Neural cell (in vitro differentiated cells): ENCODE data around the gene HSPBAP1. TPM values are rescaled to one million over a fixed set of nuclear protein-coding genes. Genes with fewer than 3 reads are reported as not detected.

Experiments used
- H2AFZ ChIP-seq: fragments of 200-600, 300-800 bp; sonication (generic), shearing (Covaris generic); 2 replicates; pipeline ENCODE4 v1.6.0; 2014; ENCODE audit warnings: low read depth, mild to moderate bottlenecking, antibody characterized with exemption, low read length, moderate library complexity
- H3F3A ChIP-seq: fragments of 200-600 bp; shearing (Covaris generic); 2 replicates; pipeline ENCODE4 v1.6.1; 2016; ENCODE audit warnings: mild to moderate bottlenecking, moderate library complexity, mixed read lengths, antibody characterized with exemption, low read length; ENCODE audit not compliant: insufficient read depth, poor library complexity, severe bottlenecking
- H3K27ac ChIP-seq: fragments of 200-600, 300-800 bp; sonication (generic), shearing (Covaris generic); 2 replicates; pipeline ENCODE4 v1.5.1; 2014; ENCODE audit warnings: mild to moderate bottlenecking, low read length, moderate library complexity
- H3K27me3 ChIP-seq: fragments of 300-800, 200-600 bp; sonication (generic), shearing (Covaris generic); 2 replicates; pipeline ENCODE4 v1.6.0; 2014; ENCODE audit warnings: mild to moderate bottlenecking, low read depth, low read length, moderate library complexity; ENCODE audit not compliant: insufficient read depth
- H3K36me3 ChIP-seq: fragments of 300-800, 200-600 bp; sonication (generic), shearing (Covaris generic); 2 replicates; pipeline ENCODE4 v1.5.1; 2014; ENCODE audit warnings: mild to moderate bottlenecking, antibody characterized with exemption, low read length, moderate library complexity; ENCODE audit not compliant: insufficient read depth
- H3K4me2 ChIP-seq: fragments of 300-800, 200-600 bp; sonication (generic), shearing (Covaris generic); 2 replicates; pipeline ENCODE4 v1.6.0; 2014; ENCODE audit warnings: mild to moderate bottlenecking, low read length
- H3K4me3 ChIP-seq: fragments of 300-800, 200-600 bp; sonication (generic), shearing (Covaris generic); 2 replicates; pipeline ENCODE4 v1.5.1; 2014; ENCODE audit warnings: mild to moderate bottlenecking, low read length, moderate library complexity
- H3K79me2 ChIP-seq: fragments of 200-600 bp; shearing (Covaris generic); replicated peaks from 2 replicates; pipeline ENCODE4 v1.6.0; 2014; ENCODE audit warnings: mild to moderate bottlenecking, low read length, moderate library complexity; ENCODE audit not compliant: insufficient read depth
- H3K9ac ChIP-seq: fragments of 300-800, 200-600 bp; sonication (generic), shearing (Covaris generic); 2 replicates; pipeline ENCODE4 v1.6.1; 2016; ENCODE audit warnings: mild to moderate bottlenecking, low read length, mixed read lengths
- H3K9me2 ChIP-seq: fragments of 200-600 bp; shearing (Covaris generic); 2 replicates; pipeline ENCODE4 v1.6.1; 2016; ENCODE audit warnings: mild to moderate bottlenecking, low read length, mixed read lengths; ENCODE audit not compliant: insufficient read depth
- H3K9me3 ChIP-seq: fragments of 200-600, 300-800 bp; sonication (generic), shearing (Covaris generic); 2 replicates; pipeline ENCODE4 v1.6.1; 2016; ENCODE audit warnings: mild to moderate bottlenecking, mixed run types, low read length, moderate library complexity, mixed read lengths
- H4K20me1 ChIP-seq: fragments of 200-600 bp; shearing (Covaris generic); 2 replicates; pipeline ENCODE4 v1.6.1; 2016; ENCODE audit warnings: mild to moderate bottlenecking, mixed run types; ENCODE audit not compliant: insufficient read depth
- EP300 ChIP-seq: fragments of 450-650 bp; conservative IDR thresholded peaks from 2 replicates; pipeline ENCODE4 v1.6.1; 2014; ENCODE audit warnings: antibody characterized with exemption, mild to moderate bottlenecking, moderate library complexity; ENCODE audit not compliant: poor library complexity, severe bottlenecking
- EZH2 ChIP-seq: fragments of 200-600, 300-800 bp; shearing (Covaris generic), sonication (generic); IDR thresholded peaks from 2 replicates; pipeline ENCODE4 v1.6.1; 2014; ENCODE audit warnings: antibody characterized with exemption, low read length, borderline replicate concordance, mild to moderate bottlenecking; ENCODE audit not compliant: insufficient read depth, poor library complexity, severe bottlenecking
- MXI1 ChIP-seq: fragments of 450-650 bp; conservative IDR thresholded peaks from 2 replicates; pipeline ENCODE4 v1.6.1; 2014; ENCODE audit warnings: antibody characterized with exemption, mild to moderate bottlenecking; ENCODE audit not compliant: poor library complexity, severe bottlenecking
- POLR2AphosphoS5 ChIP-seq: IDR thresholded peaks from 2 replicates; pipeline ENCODE4 v1.6.1; 2012
- RAD21 ChIP-seq: fragments of 450-650 bp; conservative IDR thresholded peaks from 2 replicates; pipeline ENCODE4 v1.6.1; 2014; ENCODE audit warnings: antibody characterized with exemption, mild to moderate bottlenecking, moderate library complexity
- REST ChIP-seq: IDR thresholded peaks from 2 replicates; pipeline ENCODE4 v1.6.1; 2012; ENCODE audit warnings: borderline replicate concordance
- SMC3 ChIP-seq: fragments of 450-650 bp; conservative IDR thresholded peaks from 2 replicates; pipeline ENCODE4 v1.6.1; 2014; ENCODE audit warnings: antibody characterized with exemption, mild to moderate bottlenecking, moderate library complexity; ENCODE audit not compliant: poor library complexity
- TAF1 ChIP-seq: IDR thresholded peaks from 2 replicates; pipeline ENCODE4 v1.6.1; 2012; ENCODE audit warnings: low read depth
- polyA plus RNA-seq: library from polyadenylated mRNA; depleted of rRNA; stranded (reverse); fragments of >200 nt; gene quantifications from 2 replicates; pipeline ENCODE4 v1.2.3, GENCODE V29; 2014
- TF ChIP-seq, protein P1 (sequence below): fragments of 450-650 bp; IDR thresholded peaks from 2 replicates; pipeline ENCODE4 v1.5.1; 2014; ENCODE audit warnings: antibody characterized with exemption, mild to moderate bottlenecking, moderate library complexity; ENCODE audit not compliant: poor library complexity, severe bottlenecking

HSPBAP1 gene
- polyA plus RNA-seq, 1 donor from 2014 or later, result 8.6 TPM

- Histone ChIP-seq H3K36me3 (no peaks in the 10 kb centered on the region), H3K9me3 (no peaks in the 10 kb centered on the region), H3K27ac (no peak overlapping the region), H3K4me3 (no peak overlapping the region), H3K9ac (no peak overlapping the region), H3K27me3 (no peaks in the 10 kb centered on the region), H2AFZ (no peak overlapping the region), H3K79me2 (no peaks in the 10 kb centered on the region), H3K9me2 (no peaks in the 10 kb centered on the region), H3F3A (no peaks in the 10 kb centered on the region), H3K4me2 (no peak overlapping the region), H4K20me1 (no peaks in the 10 kb centered on the region)
- TF ChIP-seq SMC3 (no peak), RAD21 (no peak), MXI1 (no peak), TAF1 (no peak), REST (no peak), EP300 (no peak), POLR2AphosphoS5 (no peak), EZH2 (no peak)
- TF ChIP-seq, protein P1, sequence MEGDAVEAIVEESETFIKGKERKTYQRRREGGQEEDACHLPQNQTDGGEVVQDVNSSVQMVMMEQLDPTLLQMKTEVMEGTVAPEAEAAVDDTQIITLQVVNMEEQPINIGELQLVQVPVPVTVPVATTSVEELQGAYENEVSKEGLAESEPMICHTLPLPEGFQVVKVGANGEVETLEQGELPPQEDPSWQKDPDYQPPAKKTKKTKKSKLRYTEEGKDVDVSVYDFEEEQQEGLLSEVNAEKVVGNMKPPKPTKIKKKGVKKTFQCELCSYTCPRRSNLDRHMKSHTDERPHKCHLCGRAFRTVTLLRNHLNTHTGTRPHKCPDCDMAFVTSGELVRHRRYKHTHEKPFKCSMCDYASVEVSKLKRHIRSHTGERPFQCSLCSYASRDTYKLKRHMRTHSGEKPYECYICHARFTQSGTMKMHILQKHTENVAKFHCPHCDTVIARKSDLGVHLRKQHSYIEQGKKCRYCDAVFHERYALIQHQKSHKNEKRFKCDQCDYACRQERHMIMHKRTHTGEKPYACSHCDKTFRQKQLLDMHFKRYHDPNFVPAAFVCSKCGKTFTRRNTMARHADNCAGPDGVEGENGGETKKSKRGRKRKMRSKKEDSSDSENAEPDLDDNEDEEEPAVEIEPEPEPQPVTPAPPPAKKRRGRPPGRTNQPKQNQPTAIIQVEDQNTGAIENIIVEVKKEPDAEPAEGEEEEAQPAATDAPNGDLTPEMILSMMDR, result no peak
Measured at GRCh38 chr3:122776675-122777468, 16.8 kb downstream of the HSPBAP1 start.

DNA sequence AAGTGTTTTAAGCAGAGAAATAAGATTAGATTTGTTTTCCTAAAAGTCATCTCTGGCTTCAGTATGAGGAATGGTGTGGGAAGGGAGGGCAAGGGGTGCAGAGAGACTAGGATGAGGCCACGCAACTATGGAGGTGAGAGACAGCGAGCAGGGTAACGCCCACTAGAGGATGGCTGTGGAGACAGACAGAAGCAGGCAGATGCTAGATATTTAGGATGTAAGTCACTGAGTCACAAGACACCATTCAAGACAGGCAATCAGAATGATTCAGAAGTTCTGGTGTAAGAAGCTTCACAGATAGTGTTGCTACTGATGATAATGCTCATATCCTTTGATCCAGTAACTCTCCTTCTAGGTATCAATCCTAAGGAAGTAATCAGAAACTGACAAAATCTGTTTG is 19.1 kb downstream of the HSPBAP1 start:
- H3K9ac ChIP-seq, result no peak overlapping the region
- H3K36me3 ChIP-seq, result no peaks in the 10 kb centered on the region
- H3F3A ChIP-seq, result no peaks in the 10 kb centered on the region
- no peak overlapping the region for H3K4me2 ChIP-seq
- H3K4me3 ChIP-seq, result no peak overlapping the region
- no peaks in the 10 kb centered on the region for H3K27me3 ChIP-seq
- TF ChIP-seq EZH2 (no peak), REST (no peak), RAD21 (no peak), EP300 (no peak), POLR2AphosphoS5 (no peak), MXI1 (no peak), TAF1 (no peak), SMC3 (no peak)
- TF ChIP-seq, protein P1, result no peak
- no peaks in the 10 kb centered on the region for H3K9me3 ChIP-seq
- no peaks in the 10 kb centered on the region for H3K9me2 ChIP-seq
- H4K20me1 ChIP-seq, result no peaks in the 10 kb centered on the region
- no peaks in the 10 kb centered on the region for H3K79me2 ChIP-seq
- H3K27ac ChIP-seq, result no peak overlapping the region
- H2AFZ ChIP-seq, result no peak overlapping the region
